Activated T-helper 2 cell treated with anti-CD3 and anti-CD28 coated beads, Interferon-gamma antibody, Interleukin-2, Interleukin-4, amounts not matched to agents 10 μg/mL and 5 μg/mL and 100 μg/mL, durations not matched to agents 14 hours and 24 hours and 36 hours (primary cell): Measurements from ENCODE around the gene KCNQ5. TPM values are rescaled to one million over a fixed set of nuclear protein-coding genes. Genes with fewer than 3 reads are reported as not detected.

Experiments used
- DNase-seq: peaks from one replicate; pipeline ENCODE4 v3.0.0; 2021; ENCODE audit warnings: low spot score
- H3K27ac Mint-ChIP-seq: one replicate; pipeline ENCODE4 v1.8.0; 2021; ENCODE audit warnings: mixed read lengths
- H3K27me3 Mint-ChIP-seq: one replicate; pipeline ENCODE4 v1.8.0; 2021; ENCODE audit warnings: low read depth, mixed read lengths
- H3K36me3 Mint-ChIP-seq: one replicate; pipeline ENCODE4 v1.8.0; 2021; ENCODE audit warnings: low read depth, mixed read lengths
- H3K4me1 Mint-ChIP-seq: one replicate; pipeline ENCODE4 v1.8.0; 2021; ENCODE audit warnings: low read depth, mixed read lengths
- H3K4me3 Mint-ChIP-seq: one replicate; pipeline ENCODE4 v1.8.0; 2021; ENCODE audit warnings: low read depth, mild to moderate bottlenecking, moderate library complexity, mixed read lengths
- H3K9me3 Mint-ChIP-seq: one replicate; pipeline ENCODE4 v1.8.0; 2021; ENCODE audit warnings: mixed read lengths
- intact Hi-C: fragments of 100-400 bp; cut with micrococcal nuclease; formaldehyde crosslinking; loops from one replicate; pipeline ENCODE4 v1.15.1; 2023
- total RNA-seq: library from RNA; stranded (reverse); gene quantifications from 2 replicates; pipeline ENCODE4 v1.2.3, GENCODE V29; 2022

KCNQ5 gene
- total RNA-seq, 1 donor from 2014 or later = 15.3 TPM

- peaks cover 70% of the 10 kb centered on the region for H3K4me1 Mint-ChIP-seq
- DNase-seq = peak; percentile 54
- no peaks in the 10 kb centered on the region for H3K9me3 Mint-ChIP-seq
- intact Hi-C loops = loop anchor here (5.0 to 10.0 kb wide), 5 partner anchors 332 to 900 kb away; partner anchors contain the start of genes CGAS, EEF1A1 and KHDC1
- H3K27ac Mint-ChIP-seq = peak overlapping the region; percentile 96
- no peaks in the 10 kb centered on the region for H3K27me3 Mint-ChIP-seq
- peak overlapping the region; percentile 95 for H3K4me3 Mint-ChIP-seq
- H3K36me3 Mint-ChIP-seq = peaks cover 24% of the 10 kb centered on the region
Observed at GRCh38 chr6:72622094-72622940, 453 bp downstream of the KCNQ5 start.

GRCh38 chr6:72623808-72624207 is 1.9 kb downstream of the KCNQ5 start:
- intact Hi-C loops = loop anchor here (5.0 to 10.0 kb wide), 5 partner anchors 331 to 898 kb away; partner anchors contain the start of genes CGAS, EEF1A1 and KHDC1
- Mint-ChIP-seq H3K4me1 (peaks cover 61% of the 10 kb centered on the region), H3K27me3 (no peaks in the 10 kb centered on the region), H3K4me3 (peak overlapping the region; percentile 95), H3K9me3 (no peaks in the 10 kb centered on the region), H3K27ac (peak overlapping the region; percentile 96), H3K36me3 (peaks cover 30% of the 10 kb centered on the region)
- no peak for DNase-seq

GRCh38 chr6:72624557-72625160 is 2.8 kb downstream of the KCNQ5 start:
- peaks cover 32% of the 10 kb centered on the region for H3K36me3 Mint-ChIP-seq

GRCh38 chr6:72626126-72626525 is 4.3 kb downstream of the KCNQ5 start:
- Mint-ChIP-seq H3K27me3 (no peaks in the 10 kb centered on the region), H3K4me3 (peak overlapping the region; percentile 31), H3K9me3 (no peaks in the 10 kb centered on the region), H3K4me1 (peaks cover 45% of the 10 kb centered on the region), H3K36me3 (peaks cover 37% of the 10 kb centered on the region), H3K27ac (peak overlapping the region; percentile 6)
- DNase-seq = no peak
- intact Hi-C loops = loop anchor here (1.0 to 10.0 kb wide), 3 partner anchors 23 to 829 kb away; partner anchors contain the start of gene CGAS

More at GRCh38 chr6:72624557-72625160, 2.8 kb downstream of the KCNQ5 start:
- H3K9me3 Mint-ChIP-seq = no peaks in the 10 kb centered on the region
- H3K4me3 Mint-ChIP-seq = no peak overlapping the region
- H3K27ac Mint-ChIP-seq = no peak overlapping the region
- H3K27me3 Mint-ChIP-seq = no peaks in the 10 kb centered on the region
- intact Hi-C loops = loop anchor here (5.0 to 10.0 kb wide), 5 partner anchors 330 to 898 kb away; partner anchors contain the start of genes CGAS, EEF1A1 and KHDC1
- peaks cover 54% of the 10 kb centered on the region for H3K4me1 Mint-ChIP-seq
- no peak for DNase-seq

GRCh38 chr6:72627539-72627938 is 5.7 kb downstream of the KCNQ5 start:
- intact Hi-C loops = loop anchor here (10.0 kb wide), 2 partner anchors 327 to 827 kb away; partner anchors contain the start of gene CGAS
- no peaks in the 10 kb centered on the region for H3K9me3 Mint-ChIP-seq
- H3K27ac Mint-ChIP-seq = no peak overlapping the region
- H3K4me1 Mint-ChIP-seq = peaks cover 48% of the 10 kb centered on the region
- DNase-seq = no peak
- H3K27me3 Mint-ChIP-seq = no peaks in the 10 kb centered on the region
- H3K36me3 Mint-ChIP-seq = peaks cover 44% of the 10 kb centered on the region
- no peak overlapping the region for H3K4me3 Mint-ChIP-seq

GRCh38 chr6:72631480-72631879 is 9.6 kb downstream of the KCNQ5 start:
- Mint-ChIP-seq H3K9me3 (no peaks in the 10 kb centered on the region), H3K4me1 (peaks cover 21% of the 10 kb centered on the region), H3K4me3 (no peak overlapping the region), H3K36me3 (peaks cover 31% of the 10 kb centered on the region), H3K27ac (no peak overlapping the region), H3K27me3 (no peaks in the 10 kb centered on the region)
- DNase-seq = no peak
- intact Hi-C loops = no loop called here

- Mint-ChIP-seq H3K4me1 (peaks cover 13% of the 10 kb centered on the region), H3K27me3 (no peaks in the 10 kb centered on the region), H3K27ac (no peak overlapping the region), H3K36me3 (peaks cover 14% of the 10 kb centered on the region), H3K4me3 (no peak overlapping the region), H3K9me3 (no peaks in the 10 kb centered on the region)
- intact Hi-C loops = no loop called here
- DNase-seq = no peak
Observed at GRCh38 chr6:72635636-72636035, 13.8 kb downstream of the KCNQ5 start.

- no peaks in the 10 kb centered on the region for H3K9me3 Mint-ChIP-seq
- peaks cover 8% of the 10 kb centered on the region for H3K36me3 Mint-ChIP-seq
- intact Hi-C loops = no loop called here
- no peaks in the 10 kb centered on the region for H3K27me3 Mint-ChIP-seq
- H3K4me3 Mint-ChIP-seq = no peak overlapping the region
- peaks cover 11% of the 10 kb centered on the region for H3K4me1 Mint-ChIP-seq
- H3K27ac Mint-ChIP-seq = no peak overlapping the region
- DNase-seq = no peak
Observed at GRCh38 chr6:72636215-72636614, 14.4 kb downstream of the KCNQ5 start.

GRCh38 chr6:72636786-72637185 is 14.9 kb downstream of the KCNQ5 start:
- Mint-ChIP-seq H3K27me3 (no peaks in the 10 kb centered on the region), H3K4me1 (peaks cover 10% of the 10 kb centered on the region), H3K27ac (no peak overlapping the region), H3K9me3 (no peaks in the 10 kb centered on the region), H3K36me3 (peaks cover 4% of the 10 kb centered on the region), H3K4me3 (no peak overlapping the region)
- intact Hi-C loops = no loop called here
- DNase-seq = no peak

- Mint-ChIP-seq H3K27me3 (no peaks in the 10 kb centered on the region), H3K4me3 (no peak overlapping the region), H3K4me1 (peaks cover 17% of the 10 kb centered on the region), H3K9me3 (no peaks in the 10 kb centered on the region), H3K36me3 (peaks cover 4% of the 10 kb centered on the region), H3K27ac (no peak overlapping the region)
- intact Hi-C loops = no loop called here
- DNase-seq = no peak
Observed at GRCh38 chr6:72639920-72640614, 18.2 kb downstream of the KCNQ5 start.

GRCh38 chr6:72640615-72640930 is 18.7 kb downstream of the KCNQ5 start:
- intact Hi-C loops = no loop called here
- Mint-ChIP-seq H3K27ac (no peak overlapping the region), H3K36me3 (peaks cover 6% of the 10 kb centered on the region), H3K27me3 (no peaks in the 10 kb centered on the region), H3K9me3 (no peaks in the 10 kb centered on the region), H3K4me3 (no peak overlapping the region), H3K4me1 (peaks cover 19% of the 10 kb centered on the region)
- DNase-seq = no peak

- no peak overlapping the region for H3K4me3 Mint-ChIP-seq
- intact Hi-C loops = no loop called here
- no peak overlapping the region for H3K27ac Mint-ChIP-seq
- peaks cover 18% of the 10 kb centered on the region for H3K36me3 Mint-ChIP-seq
- no peaks in the 10 kb centered on the region for H3K27me3 Mint-ChIP-seq
- DNase-seq = no peak
- H3K9me3 Mint-ChIP-seq = no peaks in the 10 kb centered on the region
- H3K4me1 Mint-ChIP-seq = peaks cover 22% of the 10 kb centered on the region
Observed at GRCh38 chr6:72642435-72642834, 20.6 kb downstream of the KCNQ5 start.
